ENCODE data around the gene CCDC126. TPM values are rescaled to one million over a fixed set of nuclear protein-coding genes. Genes with fewer than 3 reads are reported as not detected.
"Not testable (repeated sequence)": the region's sequence is repeated elsewhere in the genome, so short reads cannot be mapped to it uniquely, and the experiment has no call there.

CCDC126 gene
- total RNA-seq: 10 to 100 TPM in 3 of 4 donors, 1 to 10 TPM in 1; 1.3 to 29.1 (median 24.8) TPM

- peak; percentile 41 to 65 for TF ChIP-seq POLR2A (IDR thresholded peaks at IDR 0.05)
- TF ChIP-seq CTCF (IDR thresholded peaks at IDR 0.05): no peak
- Histone ChIP-seq H3K27me3 (no peaks in the 10 kb centered on the region), H3K4me3 (peak within 1 kb of the TSS; percentile 70 to 80), H3K36me3 (no peaks in the 10 kb centered on the region), H3K27ac (peak within 1 kb of the TSS; percentile 96), H3K4me1 (peaks cover 0 to 5% of the 10 kb centered on the region in 2 donors), H3K9me3 (no peaks in the 10 kb centered on the region)
- DNase-seq: peak; percentile 90 to 93
- intact Hi-C loops (cut with DNase I; ENCODE audit: low total_unique reads): no loop called here
These were observed at the start of gene CCDC126 for GRCh38 chr7:23597094-23598091. CCDC126 (plus strand) TSS chr7:23597382; CDS start chr7:23611316, 13,934 bp downstream.

GRCh38 chr7:23547662-23548061, 49.5 kb upstream of the CCDC126 start:
- H3K9me3 ChIP-seq: no peaks in the 10 kb centered on the region
- no peak for DNase-seq
- no peak overlapping the region for H3K27ac ChIP-seq
- TF ChIP-seq POLR2A (IDR thresholded peaks at IDR 0.05): no peak
- no peak for TF ChIP-seq CTCF (IDR thresholded peaks at IDR 0.05)
- H3K36me3 ChIP-seq: no peaks in the 10 kb centered on the region
- no peaks in the 10 kb centered on the region for H3K4me1 ChIP-seq
- intact Hi-C loops (cut with DNase I; ENCODE audit: low total_unique reads): no loop called here
- H3K27me3 ChIP-seq: no peaks in the 10 kb centered on the region
- H3K4me3 ChIP-seq: no peak overlapping the region

GRCh38 chr7:23558303-23558702, 38.9 kb upstream of the CCDC126 start:
- no peak overlapping the region for H3K27ac ChIP-seq
- no peak overlapping the region for H3K4me3 ChIP-seq
- TF ChIP-seq CTCF (IDR thresholded peaks at IDR 0.05) (no peak), POLR2A (IDR thresholded peaks at IDR 0.05) (no peak)
- no peak for DNase-seq
- no peaks in the 10 kb centered on the region for H3K36me3 ChIP-seq
- no peaks in the 10 kb centered on the region for H3K27me3 ChIP-seq
- intact Hi-C loops (cut with DNase I; ENCODE audit: low total_unique reads): no loop called here
- no peaks in the 10 kb centered on the region for H3K4me1 ChIP-seq
- H3K9me3 ChIP-seq: no peaks in the 10 kb centered on the region

- TF ChIP-seq POLR2A (IDR thresholded peaks at IDR 0.05): no peak
- peak; percentile 72 to 86 (median 76) for TF ChIP-seq CTCF (IDR thresholded peaks at IDR 0.05)
- H3K4me1 ChIP-seq: no peaks in the 10 kb centered on the region
- no peaks in the 10 kb centered on the region for H3K27me3 ChIP-seq
- no peak overlapping the region for H3K4me3 ChIP-seq
- H3K27ac ChIP-seq: no peak overlapping the region
- no peaks in the 10 kb centered on the region for H3K9me3 ChIP-seq
- H3K36me3 ChIP-seq: no peaks in the 10 kb centered on the region
- DNase-seq: peak; percentile 67 to 68
- intact Hi-C loops (cut with DNase I; ENCODE audit: low total_unique reads): no loop called here
These were observed 26.5 kb upstream of the CCDC126 start for GRCh38 chr7:23570592-23571200.

- intact Hi-C loops (cut with DNase I; ENCODE audit: low total_unique reads): not testable (repeated sequence)
These were observed 15.2 kb upstream of the CCDC126 start for GRCh38 chr7:23581975-23582374.

GRCh38 chr7:23585304-23585703, 11.9 kb upstream of the CCDC126 start:
- H3K4me1 ChIP-seq; intact Hi-C loops (cut with DNase I; ENCODE audit: low total_unique reads); DNase-seq; H3K4me3 ChIP-seq; H3K27ac ChIP-seq; H3K27me3 ChIP-seq; H3K36me3 ChIP-seq; H3K9me3 ChIP-seq: not testable (repeated sequence)

More at GRCh38 chr7:23581975-23582374, 15.2 kb upstream of the CCDC126 start:
- H3K27ac ChIP-seq, H3K36me3 ChIP-seq, H3K4me1 ChIP-seq, DNase-seq, H3K27me3 ChIP-seq, H3K9me3 ChIP-seq, H3K4me3 ChIP-seq: not testable (repeated sequence)
